AG09309 (cell line): Measurements from ENCODE around the gene TBC1D12.
"Not testable (repeated sequence)": the region's sequence is repeated elsewhere in the genome, so short reads cannot be mapped to it uniquely, and the experiment has no call there.

Source experiments
- DNase-seq: peaks from one replicate; pipeline ENCODE4 v3.0.0-alpha.2; 2010; ENCODE audit warnings: low read depth
- H3K4me3 ChIP-seq: 2 replicates; pipeline ENCODE4 v1.5.1; 2011; ENCODE audit warnings: mild to moderate bottlenecking, low read depth, low read length, moderate library complexity; ENCODE audit not compliant: control insufficient read depth
- CTCF ChIP-seq: IDR thresholded peaks from 2 replicates; pipeline ENCODE4 v1.5.1; 2011; ENCODE audit warnings: mild to moderate bottlenecking, low read depth, low read length, inconsistent platforms; ENCODE audit not compliant: insufficient read depth, control insufficient read depth; ENCODE audit errors: missing control alignments

The TBC1D12 gene

GRCh38 chr10:94545391-94546048, 143.2 kb downstream of the TBC1D12 start, which contains the start of gene HELLS:
Gene HELLS, plus strand, starts transcription at chr10:94545788. Its CDS starts 134 bp downstream, at chr10:94545922.
- DNase-seq, result peak; percentile 29
- peak within 1 kb of the TSS; percentile 91 for H3K4me3 ChIP-seq
- TF ChIP-seq CTCF, result no peak

GRCh38 chr10:94546049-94546900, 143.9 kb downstream of the TBC1D12 start:
- peak overlapping the region; percentile 91 for H3K4me3 ChIP-seq
- no peak for DNase-seq
- TF ChIP-seq CTCF, result no peak

- peak overlapping the region; percentile 91; the same call in 1 of the 2 replicates for H3K4me3 ChIP-seq
- no peak for DNase-seq
- TF ChIP-seq CTCF, result no peak
These were observed 144.5 kb downstream of the TBC1D12 start for GRCh38 chr10:94546901-94547185.

- TF ChIP-seq CTCF, result no peak
- no peak overlapping the region for H3K4me3 ChIP-seq
- no peak for DNase-seq
These were observed 146.9 kb downstream of the TBC1D12 start for GRCh38 chr10:94549221-94549620.

- DNase-seq, result not testable (repeated sequence)
These were observed 165.5 kb downstream of the TBC1D12 start for GRCh38 chr10:94567714-94568307.

GRCh38 chr10:94571081-94571480, 168.7 kb downstream of the TBC1D12 start:
- no peak for TF ChIP-seq CTCF
- DNase-seq, result no peak
- H3K4me3 ChIP-seq, result no peak overlapping the region

More at GRCh38 chr10:94567714-94568307, 165.5 kb downstream of the TBC1D12 start:
- H3K4me3 ChIP-seq, result not testable (repeated sequence)

- peak; percentile 5 for DNase-seq
- no peak for TF ChIP-seq CTCF
These were observed 169.2 kb downstream of the TBC1D12 start for GRCh38 chr10:94571528-94571927.

More at GRCh38 chr10:94571528-94571927, 169.2 kb downstream of the TBC1D12 start:
- no peak overlapping the region for H3K4me3 ChIP-seq
